GM19324 (cell line): Measurements from ENCODE around the gene GTF2H3.

ENCODE experiments used
- ATAC-seq: cut with Tn5 transposase; IDR thresholded peaks from one replicate; pipeline ENCODE4 v1.9.1; 2021; ENCODE audit warnings: mild to moderate bottlenecking, moderate library complexity; ENCODE audit not compliant: unreplicated experiment, low FRiP score

GTF2H3 gene

GRCh38 chr12:123643911-123644310 is 10.3 kb downstream of the GTF2H3 start:
- ATAC-seq: no peak

- no peak for ATAC-seq
Observed at GRCh38 chr12:123645380-123645779, 11.8 kb downstream of the GTF2H3 start.

GRCh38 chr12:123645878-123646277 is 12.2 kb downstream of the GTF2H3 start:
- no peak for ATAC-seq

- ATAC-seq: no peak
Observed at GRCh38 chr12:123648401-123648800, 14.8 kb downstream of the GTF2H3 start.

GRCh38 chr12:123654129-123654701 is 20.6 kb downstream of the GTF2H3 start:
- no peak for ATAC-seq

DNA sequence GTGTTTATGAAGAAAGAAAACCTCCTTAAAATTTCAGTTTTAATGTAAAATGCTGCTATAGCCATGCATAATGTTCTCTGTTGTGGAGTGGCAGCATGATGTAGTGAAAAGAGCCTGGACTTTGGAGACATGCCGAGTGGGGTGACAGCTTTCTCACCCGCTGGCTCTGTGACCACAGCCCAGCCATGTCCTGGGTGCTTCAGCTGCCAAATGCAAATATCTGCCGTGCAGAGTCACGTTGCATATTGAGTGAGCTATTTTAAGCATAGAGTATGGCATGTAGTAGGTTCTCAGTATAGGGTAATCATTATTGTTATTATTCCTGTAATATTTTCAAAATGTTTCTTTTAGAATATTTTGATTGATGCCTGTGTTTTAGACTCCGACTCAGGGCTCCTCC is 21.8 kb downstream of the GTF2H3 start:
- peak; percentile 87 for ATAC-seq

DNA sequence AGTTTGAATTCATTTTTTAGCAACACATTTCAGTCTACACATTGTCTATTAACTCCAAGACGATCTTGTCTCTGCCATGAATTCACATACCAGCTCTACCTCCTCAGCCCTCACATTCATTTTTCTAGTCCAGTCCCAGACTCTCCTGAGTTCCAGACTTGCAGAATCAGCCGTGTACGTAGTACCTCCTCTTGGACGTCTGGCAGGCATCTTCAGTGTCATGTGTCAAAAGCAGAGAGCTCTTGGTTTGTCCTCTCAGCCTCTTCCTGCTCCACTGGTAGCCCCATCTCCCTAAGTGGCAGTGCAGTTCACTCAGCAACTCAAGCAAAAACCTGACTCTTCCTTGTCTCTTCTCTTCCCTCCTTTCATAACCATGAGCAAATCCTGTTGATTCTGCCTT is 22.8 kb downstream of the GTF2H3 start:
- ATAC-seq: no peak

DNA sequence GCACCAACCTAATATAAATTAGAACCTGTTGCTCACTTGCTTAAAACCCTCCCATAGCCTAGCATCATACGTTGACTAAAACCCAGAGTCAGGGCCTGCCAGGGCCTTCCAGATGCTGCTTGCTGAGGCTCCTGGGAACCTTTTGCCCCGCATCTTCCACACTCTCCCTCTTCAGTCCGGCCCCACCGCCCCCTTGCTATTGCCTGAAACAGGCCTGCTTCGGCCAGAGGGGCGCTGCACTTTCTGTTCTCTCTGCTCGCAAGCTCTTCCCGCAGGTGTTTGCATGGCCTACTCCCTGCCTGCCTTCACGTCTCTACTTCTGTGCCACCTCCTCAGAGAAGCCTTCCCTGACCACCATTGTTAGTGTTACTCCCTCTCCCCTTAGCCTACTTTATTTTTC is 23.6 kb downstream of the GTF2H3 start:
- no peak for ATAC-seq

DNA sequence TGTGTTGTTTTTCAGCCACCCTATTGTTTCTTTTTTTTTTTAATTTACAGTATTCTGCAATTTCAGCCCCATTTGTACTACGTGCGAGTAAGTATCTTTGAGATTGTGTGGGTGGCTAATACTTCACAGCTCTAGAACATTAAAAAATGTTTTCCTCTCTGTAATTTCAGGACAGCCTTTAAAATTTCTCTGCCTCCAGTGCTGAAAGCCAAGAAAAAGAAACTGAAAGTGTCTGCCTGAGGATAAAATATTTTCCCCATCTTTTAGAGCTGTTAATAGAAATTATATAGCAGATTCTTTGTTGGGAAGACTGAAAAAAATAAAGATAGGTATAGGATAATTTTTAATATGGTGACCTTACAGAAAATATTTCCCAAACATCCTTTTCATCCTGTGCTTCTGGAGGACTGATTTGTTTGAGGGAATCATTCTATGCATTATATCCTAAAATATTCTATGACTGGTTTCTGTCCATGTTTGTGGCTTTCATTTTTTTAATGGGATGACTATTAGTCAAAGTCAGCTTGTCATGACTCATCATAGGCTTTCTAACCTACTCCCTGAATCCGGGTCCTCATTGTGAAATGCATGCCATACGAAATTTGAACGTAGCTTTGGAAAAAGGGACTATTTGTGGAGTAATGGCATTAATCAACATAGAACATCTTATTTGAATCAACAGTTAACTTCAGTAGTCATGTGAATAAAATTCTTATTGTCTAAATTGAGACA is 26.5 kb downstream of the GTF2H3 start:
- ATAC-seq: no peak

DNA sequence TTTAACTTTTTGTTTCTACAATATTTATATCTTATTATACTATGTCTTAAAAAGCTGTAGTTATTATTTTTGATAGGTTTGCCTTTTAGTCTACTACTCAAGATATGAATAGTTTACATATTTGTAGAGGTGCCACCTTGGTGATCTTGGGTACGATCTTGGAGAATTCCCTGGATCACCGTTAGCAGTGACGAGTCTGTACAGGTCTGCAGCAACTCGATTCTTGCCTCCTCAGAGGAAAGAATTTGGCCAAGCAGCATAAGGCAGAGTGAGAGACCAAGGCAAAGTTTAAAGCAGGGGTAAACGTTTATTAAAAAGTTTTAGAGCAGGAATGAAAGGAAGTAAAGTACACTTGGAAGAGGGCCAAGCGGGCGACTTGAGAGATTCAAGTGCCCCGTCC is 34.1 kb downstream of the GTF2H3 start:
- no peak for ATAC-seq

- ATAC-seq: peak; percentile 98
Observed at GRCh38 chr12:123670882-123671728, 37.5 kb downstream of the GTF2H3 start, which contains the start of gene TCTN2. Gene TCTN2 (plus strand): TSS chr12:123671113. CDS start chr12:123671241, 128 bp downstream.

DNA sequence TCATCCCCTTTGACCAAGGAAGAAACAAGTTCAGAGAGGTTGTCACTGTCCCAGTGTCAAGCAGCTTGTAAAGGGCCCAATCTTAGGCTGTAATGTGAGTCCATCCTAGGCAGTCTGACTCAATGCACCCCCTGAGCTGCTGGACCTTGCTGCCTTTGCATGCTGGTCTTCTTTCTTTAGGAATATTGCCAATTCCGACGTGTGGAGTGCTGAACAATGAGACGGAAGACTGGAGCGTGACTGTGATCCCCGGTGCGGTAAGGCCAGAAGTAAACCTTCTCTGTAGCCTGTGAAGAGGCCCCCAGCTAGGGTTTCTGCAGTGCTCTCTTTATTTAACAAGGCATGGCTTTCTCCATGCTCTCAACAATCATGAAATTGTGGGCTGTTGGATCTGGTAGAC is 38.2 kb downstream of the GTF2H3 start:
- no peak for ATAC-seq

- no peak for ATAC-seq
Observed at GRCh38 chr12:123675436-123675835, 41.8 kb downstream of the GTF2H3 start.

DNA sequence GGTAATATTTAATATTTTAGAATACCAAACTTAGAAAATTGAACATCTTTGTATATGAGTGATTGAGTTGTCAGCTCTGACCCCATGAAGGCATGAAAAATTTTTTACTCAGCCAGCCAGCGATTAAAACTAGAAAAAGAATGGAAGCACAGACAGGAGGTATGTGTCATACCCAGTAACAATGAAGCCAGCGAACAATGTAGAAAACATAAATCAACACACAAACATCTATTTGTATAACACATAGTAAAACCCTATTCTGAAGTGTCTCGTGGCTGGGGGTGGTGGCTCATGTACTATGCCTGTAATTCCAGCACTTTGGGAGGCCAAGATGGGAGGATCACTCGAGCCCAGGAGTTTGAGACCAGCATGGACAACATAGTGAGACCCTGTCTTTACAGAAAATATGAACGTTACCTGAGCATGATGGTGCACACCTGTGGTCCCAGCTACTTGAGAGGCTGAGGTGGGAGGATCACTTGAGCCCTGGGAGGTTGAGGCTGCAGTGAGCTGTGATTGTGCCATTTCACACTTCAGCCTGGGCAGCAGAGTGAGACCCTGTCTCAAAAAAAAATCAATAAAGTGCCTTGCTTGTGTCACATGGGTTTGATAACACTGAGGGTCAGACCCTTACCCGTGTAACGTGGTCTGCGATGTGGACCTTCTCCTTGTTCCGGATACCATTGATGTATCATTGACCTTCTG is 43.1 kb downstream of the GTF2H3 start:
- no peak for ATAC-seq

DNA sequence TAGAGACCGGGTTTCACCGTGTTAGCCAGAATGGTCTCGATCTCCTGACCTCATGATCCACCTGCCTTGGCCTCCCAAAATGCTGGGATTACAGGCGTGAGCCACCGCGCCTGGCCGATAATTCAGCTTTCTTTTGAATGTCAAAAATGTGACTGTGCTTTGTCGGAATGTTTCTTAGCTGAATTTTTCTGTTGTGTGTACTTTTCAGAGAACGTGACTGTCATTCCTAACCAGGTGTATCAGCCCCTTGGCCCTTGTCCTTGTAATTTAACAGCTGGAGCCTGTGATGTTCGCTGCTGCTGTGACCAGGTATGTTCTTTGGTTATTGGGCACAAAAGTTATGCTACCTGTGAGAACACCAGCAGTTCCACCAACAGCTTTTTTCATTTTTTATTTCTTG is 45.4 kb downstream of the GTF2H3 start:
- ATAC-seq: no peak

DNA sequence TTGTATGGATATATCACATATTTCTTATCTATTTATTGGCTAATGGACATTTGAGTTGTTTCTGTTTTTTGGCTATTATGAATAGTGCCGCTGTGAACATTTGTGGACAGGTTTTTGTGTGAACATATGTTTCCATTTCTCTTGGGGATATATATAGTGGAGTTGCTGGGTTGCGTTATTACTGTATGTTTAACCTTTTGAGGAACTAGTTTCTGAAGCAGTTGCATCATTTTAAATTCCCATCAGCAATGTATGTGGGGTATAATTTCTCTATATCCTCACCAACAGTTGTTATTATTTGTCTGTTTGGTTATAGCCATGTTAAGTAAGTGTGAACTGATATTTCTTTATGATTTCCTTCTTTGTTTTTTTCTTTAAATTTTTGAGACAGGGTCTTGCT is 48.0 kb downstream of the GTF2H3 start:
- ATAC-seq: no peak

- no peak for ATAC-seq
Observed at GRCh38 chr12:123683964-123684363, 50.3 kb downstream of the GTF2H3 start.

- ATAC-seq: no peak
Observed at GRCh38 chr12:123686636-123687190, 53.1 kb downstream of the GTF2H3 start.

- ATAC-seq: no peak
Observed at GRCh38 chr12:123690191-123690840, 56.7 kb downstream of the GTF2H3 start.

GRCh38 chr12:123696207-123696606 is 62.6 kb downstream of the GTF2H3 start:
- ATAC-seq: no peak
